Renal cortical epithelial cell (primary cell): Measurements from ENCODE around the gene WDR87. TPM values are rescaled to one million over a fixed set of nuclear protein-coding genes. Genes with fewer than 3 reads are reported as not detected.
"Not testable (repeated sequence)": the region's sequence is repeated elsewhere in the genome, so short reads cannot be mapped to it uniquely, and the experiment has no call there.

ENCODE experiments used
- DNase-seq: peaks from one replicate; pipeline ENCODE4 v3.0.0-alpha.2; 2011; ENCODE audit warnings: low read depth
- total RNA-seq: library from RNA; depleted of rRNA; stranded (reverse); fragments of >200 nt; gene quantifications from 2 replicates; pipeline ENCODE4 v1.2.3, GENCODE V29; 2014

The WDR87 gene
- total RNA-seq, 1 donor from 2014 or later, result not detected

GRCh38 chr19:37877147-37877546 is 29.2 kb downstream of the WDR87 start:
- DNase-seq, result no peak

- no peak for DNase-seq
These were observed 30.4 kb downstream of the WDR87 start for GRCh38 chr19:37876032-37876431.

- DNase-seq, result peak; percentile 34
These were observed 31.6 kb downstream of the WDR87 start for GRCh38 chr19:37874784-37875183.

- no peak for DNase-seq
These were observed 34.0 kb downstream of the WDR87 start for GRCh38 chr19:37872383-37872782.

GRCh38 chr19:37869766-37870340 is 36.5 kb downstream of the WDR87 start:
- DNase-seq, result no peak

GRCh38 chr19:37867831-37868230 is 38.6 kb downstream of the WDR87 start:
- DNase-seq, result no peak

GRCh38 chr19:37865930-37866329 is 40.5 kb downstream of the WDR87 start:
- DNase-seq, result not testable (repeated sequence)

GRCh38 chr19:37864501-37864900 is 41.9 kb downstream of the WDR87 start:
- no peak for DNase-seq

- no peak for DNase-seq
These were observed 51.3 kb downstream of the WDR87 start for GRCh38 chr19:37855098-37855497.

GRCh38 chr19:37845932-37846331 is 60.5 kb downstream of the WDR87 start:
- no peak for DNase-seq

Other genes starting within 250 kb of the WDR87 start
- gene ZNF607, start 186.8 kb downstream of the WDR87 start, total RNA-seq, result 3.0 and 11.4 TPM in 2 replicates
- 3.5 and 9.7 TPM in 2 replicates for gene ZNF573, start 127.0 kb downstream of the WDR87 start, total RNA-seq
- gene SIPA1L3, start 614 bp upstream of the WDR87 start, total RNA-seq, result 40.3 and 77.2 TPM in 2 replicates